A375 (cell line): Measurements from ENCODE around the gene SEMA5A. TPM values are rescaled to one million over a fixed set of nuclear protein-coding genes. Genes with fewer than 3 reads are reported as not detected.

ENCODE experiments used
- small RNA-seq: library from RNA; depleted of rRNA; stranded (forward); fragments of <200 nt; gene quantifications from one replicate; pipeline ENCODE3, GENCODE V24; 2014
- total RNA-seq: library from RNA; depleted of rRNA; stranded (reverse); fragments of >200 nt; shearing (Covaris generic); gene quantifications from 2 replicates; pipeline ENCODE4 v1.2.3, GENCODE V29; 2014; rRNA removed

SEMA5A gene
- 0.08 and 0.13 TPM in 2 replicates for total RNA-seq

GRCh38 chr5:9545992-9546851 is at the start of gene SEMA5A:
Gene SEMA5A (minus strand): TSS chr5:9546075. CDS start chr5:9379946, 166,129 bp downstream.

Small RNAs within 50 kb of the gene (small RNA-seq; reads per million reads assigned to genes)
- gene MIR4636 (not detected), gene SNORD123 (not detected)

Other genes starting within 250 kb of the SEMA5A start
- not detected in 2 replicates for gene TAS2R1, start 84.3 kb upstream of the SEMA5A start, total RNA-seq